T47D (cell line): Measurements from ENCODE around the gene GYS1.
A peak's percentile ranks its signal among the peaks of the same experiment; 100 is the strongest.

Experiments
- DNase-seq, 2 experiments: peaks; one replicate each; pipeline versions ENCODE4 v3.0.0 to v3.0.0-alpha.2; 2011 to 2012; ENCODE audit warnings: low read depth in 1 of 2, low spot score in 1 of 2
- JUND ChIP-seq: IDR thresholded peaks from 2 replicates; pipeline ENCODE4 v1.6.1; 2012; ENCODE audit warnings: low read depth
- in situ Hi-C: cut with HindIII; loops from 2 replicates; pipeline ENCODE4 v1.10.0; 2016; ENCODE audit warnings: low sequenced_read_pairs, low pct_unique_long_range_greater_than_20kb

The GYS1 gene

DNA sequence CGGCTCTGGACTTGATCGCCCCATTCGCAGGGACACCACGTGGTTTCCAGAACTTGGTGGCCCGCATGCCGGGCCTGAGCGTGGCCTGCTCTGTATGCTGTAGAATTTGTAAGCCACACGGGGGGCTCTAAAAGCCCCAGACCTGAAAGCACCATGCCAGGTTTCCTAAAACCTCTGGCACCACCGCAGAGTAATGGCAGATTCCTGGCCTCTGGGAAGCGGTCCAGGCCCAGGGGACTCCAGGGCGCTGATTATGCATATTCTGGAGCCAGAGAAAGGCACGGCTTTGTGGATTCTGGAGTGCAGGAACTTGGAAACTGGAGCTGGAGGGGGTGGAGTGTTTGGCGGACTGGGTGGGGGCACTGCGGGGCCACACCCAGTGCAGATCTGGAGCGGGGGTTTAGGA, 24.3 kb downstream of the GYS1 start:
- TF ChIP-seq JUND: no peak
- in situ Hi-C loops: no loop called here
- no peak for DNase-seq

DNA sequence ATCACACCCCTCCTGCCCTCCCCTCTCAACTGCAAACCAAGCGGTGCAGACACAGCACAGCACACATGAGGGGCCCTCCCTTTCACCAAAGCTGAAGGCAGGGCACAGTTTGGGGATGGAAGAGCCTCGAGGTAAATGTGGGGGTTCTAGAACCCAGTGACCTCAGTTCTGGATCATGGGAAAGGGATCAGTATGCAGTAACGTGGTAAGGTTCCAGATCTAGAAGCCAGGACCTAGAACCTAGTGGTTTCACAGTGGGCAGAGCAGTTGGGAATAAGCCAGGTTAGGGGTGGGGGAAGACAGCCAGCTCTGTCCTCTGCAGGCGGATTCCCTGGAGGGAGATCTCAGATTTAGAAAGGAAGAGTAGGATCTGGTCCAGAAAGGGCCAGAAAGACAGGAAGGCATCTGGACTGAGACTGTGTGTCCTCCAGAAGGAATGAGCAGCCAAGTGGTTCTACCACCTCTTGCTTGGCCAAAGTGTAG, 24.9 kb downstream of the GYS1 start:
- DNase-seq: no peak
- in situ Hi-C loops: no loop called here
- no peak for TF ChIP-seq JUND

DNA sequence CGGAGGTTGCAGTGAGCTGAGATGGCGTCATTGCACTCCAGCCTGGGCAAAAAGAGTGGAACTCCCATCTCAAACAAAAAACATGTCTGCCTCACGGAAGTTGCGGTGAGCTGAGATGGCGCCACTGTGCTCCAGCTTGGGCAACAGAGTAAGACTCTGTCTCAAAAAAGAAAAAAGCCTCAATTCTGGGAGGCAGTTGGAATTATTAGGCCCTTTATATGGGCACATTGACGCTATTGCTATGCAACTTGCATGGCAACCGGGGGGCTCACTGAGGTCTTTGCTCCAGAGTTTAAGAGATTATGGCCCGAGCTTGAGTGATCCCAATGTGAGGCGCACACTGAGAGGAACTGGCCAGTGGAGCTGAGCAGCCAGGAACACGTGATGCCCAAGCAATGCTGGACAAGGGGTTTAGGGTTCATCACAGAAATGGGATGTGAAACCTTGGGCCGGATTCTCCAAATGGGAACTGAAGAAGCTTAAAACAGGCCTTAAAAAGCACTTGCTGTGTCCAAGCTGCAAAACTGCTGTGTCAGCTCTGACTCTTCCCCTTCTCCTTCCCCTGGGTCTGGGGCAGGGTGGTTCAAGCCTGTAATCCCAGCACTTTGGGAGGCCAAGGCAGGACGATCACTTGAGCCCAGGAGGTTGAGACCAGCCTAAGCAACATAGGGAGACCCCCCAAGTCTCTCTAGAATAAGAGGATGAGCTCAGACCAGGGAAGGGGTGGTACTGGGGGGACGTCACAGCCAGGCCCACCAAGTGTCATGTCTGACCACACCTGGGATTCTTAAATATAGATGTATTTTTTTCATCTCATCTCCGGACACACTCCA, 25.5 kb downstream of the GYS1 start:
- DNase-seq: no peak
- no peak for TF ChIP-seq JUND
- in situ Hi-C loops: no loop called here

DNA sequence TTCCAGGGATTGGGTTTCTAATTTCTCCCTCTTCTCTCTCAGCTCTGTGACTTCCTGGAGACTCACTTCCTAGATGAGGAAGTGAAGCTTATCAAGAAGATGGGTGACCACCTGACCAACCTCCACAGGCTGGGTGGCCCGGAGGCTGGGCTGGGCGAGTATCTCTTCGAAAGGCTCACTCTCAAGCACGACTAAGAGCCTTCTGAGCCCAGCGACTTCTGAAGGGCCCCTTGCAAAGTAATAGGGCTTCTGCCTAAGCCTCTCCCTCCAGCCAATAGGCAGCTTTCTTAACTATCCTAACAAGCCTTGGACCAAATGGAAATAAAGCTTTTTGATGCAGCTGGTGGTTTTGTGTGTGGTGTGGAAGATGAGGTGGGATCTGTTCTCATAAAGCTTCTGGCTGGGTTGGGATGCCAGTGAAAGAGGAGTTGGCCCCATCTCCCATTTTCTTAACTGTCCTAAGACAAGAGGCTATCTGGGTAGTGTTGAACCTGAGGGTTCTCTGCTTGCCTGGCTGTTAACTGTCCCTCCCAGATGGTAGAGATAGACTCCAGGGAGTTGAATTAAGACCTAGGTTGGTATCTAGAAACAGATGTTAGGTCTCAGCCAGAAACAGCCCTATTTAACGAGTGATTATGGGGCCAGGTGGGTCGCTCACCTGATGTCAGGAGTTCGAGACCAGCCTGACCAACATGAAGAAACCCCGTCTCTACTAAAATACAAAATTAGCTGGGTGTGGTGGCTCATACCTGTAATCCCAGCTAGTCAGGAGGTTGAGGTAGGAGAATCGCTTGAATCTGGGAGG, 26.4 kb downstream of the GYS1 start:
- in situ Hi-C loops: no loop called here
- no peak for DNase-seq
- TF ChIP-seq JUND: no peak

DNA sequence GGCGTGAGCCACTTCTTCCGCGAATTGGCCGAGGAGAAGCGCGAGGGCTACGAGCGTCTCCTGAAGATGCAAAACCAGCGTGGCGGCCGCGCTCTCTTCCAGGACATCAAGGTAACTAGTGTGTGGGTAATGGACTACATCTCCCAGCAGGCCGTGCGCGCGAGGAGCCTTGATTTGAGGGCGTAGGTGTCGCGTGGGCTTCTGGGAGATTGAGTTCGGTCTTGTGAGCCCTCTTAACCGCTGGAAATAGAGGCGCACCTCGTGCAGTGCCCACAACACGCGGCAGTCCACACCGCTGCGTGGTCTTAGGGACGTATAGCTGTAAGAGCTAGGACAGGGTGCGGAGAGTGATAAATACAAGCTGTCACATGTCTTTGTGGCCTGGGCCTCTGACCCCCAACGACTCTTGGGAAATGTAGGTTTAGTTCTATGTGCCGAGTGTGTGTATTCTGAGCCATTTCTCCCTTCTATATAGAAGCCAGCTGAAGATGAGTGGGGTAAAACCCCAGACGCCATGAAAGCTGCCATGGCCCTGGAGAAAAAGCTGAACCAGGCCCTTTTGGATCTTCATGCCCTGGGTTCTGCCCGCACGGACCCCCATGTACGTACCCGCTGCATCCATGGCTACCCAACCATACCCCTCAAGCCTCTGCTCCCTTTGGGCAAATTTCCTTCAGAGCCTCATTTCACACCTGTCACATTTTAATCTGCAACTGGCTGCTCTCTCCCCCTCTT, 27.1 kb downstream of the GYS1 start:
- in situ Hi-C loops: no loop called here
- peak; percentile 65 to 90 for DNase-seq
- no peak for TF ChIP-seq JUND

DNA sequence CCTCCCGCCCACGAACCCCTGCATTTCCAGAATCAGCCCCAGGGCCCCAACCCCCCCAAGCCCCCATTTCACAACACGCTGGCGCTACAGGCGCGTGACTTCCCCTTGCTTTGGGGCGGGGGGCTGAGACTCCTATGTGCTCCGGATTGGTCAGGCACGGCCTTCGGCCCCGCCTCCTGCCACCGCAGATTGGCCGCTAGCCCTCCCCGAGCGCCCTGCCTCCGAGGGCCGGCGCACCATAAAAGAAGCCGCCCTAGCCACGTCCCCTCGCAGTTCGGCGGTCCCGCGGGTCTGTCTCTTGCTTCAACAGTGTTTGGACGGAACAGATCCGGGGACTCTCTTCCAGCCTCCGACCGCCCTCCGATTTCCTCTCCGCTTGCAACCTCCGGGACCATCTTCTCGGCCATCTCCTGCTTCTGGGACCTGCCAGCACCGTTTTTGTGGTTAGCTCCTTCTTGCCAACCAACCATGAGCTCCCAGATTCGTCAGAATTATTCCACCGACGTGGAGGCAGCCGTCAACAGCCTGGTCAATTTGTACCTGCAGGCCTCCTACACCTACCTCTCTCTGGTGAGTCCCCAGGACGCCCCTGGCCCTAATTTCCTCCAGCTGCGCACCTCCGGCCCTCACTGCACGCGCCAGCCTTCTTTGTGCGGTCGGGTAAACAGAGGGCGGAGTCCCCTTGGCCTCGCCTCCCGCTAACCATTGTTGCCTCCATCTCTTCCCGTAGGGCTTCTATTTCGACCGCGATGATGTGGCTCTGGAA, 27.9 kb downstream of the GYS1 start, which contains the start of gene FTL:
Gene FTL (plus strand): TSS at position 270 of the 766 bp plus-strand sequence. CDS start 199 bp downstream, at position 469.
- no peak for TF ChIP-seq JUND
- in situ Hi-C loops: no loop called here
- DNase-seq: peak; percentile 91 to 96

DNA sequence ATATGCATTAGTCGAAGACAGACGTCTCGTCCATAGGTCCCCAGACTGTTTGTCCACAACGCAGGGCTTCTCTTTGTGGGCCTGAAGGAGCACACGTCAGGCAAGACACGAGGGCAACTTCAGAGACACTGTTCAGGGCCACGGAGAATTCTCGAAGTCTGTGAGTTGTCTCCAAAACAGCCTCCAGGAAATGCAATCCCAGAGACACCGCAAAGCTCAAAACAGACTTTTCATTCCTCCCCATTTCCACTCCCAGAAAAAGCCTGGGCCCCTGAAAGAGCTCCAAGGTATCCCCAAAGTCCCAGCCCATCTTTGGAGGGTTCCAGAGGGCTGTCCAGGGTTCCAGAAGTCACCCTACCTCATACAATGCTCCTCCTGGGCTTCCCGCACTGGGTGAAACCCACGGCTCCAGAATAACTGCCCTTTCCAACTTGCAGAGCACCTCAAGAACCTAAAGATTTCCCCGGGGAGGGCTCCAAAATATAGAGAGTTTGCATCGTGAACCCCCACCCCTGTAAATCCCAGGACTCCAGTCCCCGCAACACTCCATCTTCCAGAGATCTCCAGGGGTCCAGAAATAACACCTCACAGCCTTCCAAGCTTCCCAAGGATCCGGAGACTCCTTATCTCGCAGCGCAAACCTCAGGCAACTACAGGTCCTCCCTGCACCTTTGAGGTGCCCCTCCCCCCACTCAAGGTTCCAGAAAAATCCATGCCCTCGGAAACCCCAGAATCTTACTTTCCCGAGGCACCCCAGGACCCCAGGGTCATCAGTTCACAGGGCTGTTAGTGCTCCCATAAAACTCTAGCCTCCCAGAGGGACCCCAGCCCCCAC, 28.7 kb downstream of the GYS1 start:
- no peak for DNase-seq
- in situ Hi-C loops: no loop called here
- no peak for TF ChIP-seq JUND

DNA sequence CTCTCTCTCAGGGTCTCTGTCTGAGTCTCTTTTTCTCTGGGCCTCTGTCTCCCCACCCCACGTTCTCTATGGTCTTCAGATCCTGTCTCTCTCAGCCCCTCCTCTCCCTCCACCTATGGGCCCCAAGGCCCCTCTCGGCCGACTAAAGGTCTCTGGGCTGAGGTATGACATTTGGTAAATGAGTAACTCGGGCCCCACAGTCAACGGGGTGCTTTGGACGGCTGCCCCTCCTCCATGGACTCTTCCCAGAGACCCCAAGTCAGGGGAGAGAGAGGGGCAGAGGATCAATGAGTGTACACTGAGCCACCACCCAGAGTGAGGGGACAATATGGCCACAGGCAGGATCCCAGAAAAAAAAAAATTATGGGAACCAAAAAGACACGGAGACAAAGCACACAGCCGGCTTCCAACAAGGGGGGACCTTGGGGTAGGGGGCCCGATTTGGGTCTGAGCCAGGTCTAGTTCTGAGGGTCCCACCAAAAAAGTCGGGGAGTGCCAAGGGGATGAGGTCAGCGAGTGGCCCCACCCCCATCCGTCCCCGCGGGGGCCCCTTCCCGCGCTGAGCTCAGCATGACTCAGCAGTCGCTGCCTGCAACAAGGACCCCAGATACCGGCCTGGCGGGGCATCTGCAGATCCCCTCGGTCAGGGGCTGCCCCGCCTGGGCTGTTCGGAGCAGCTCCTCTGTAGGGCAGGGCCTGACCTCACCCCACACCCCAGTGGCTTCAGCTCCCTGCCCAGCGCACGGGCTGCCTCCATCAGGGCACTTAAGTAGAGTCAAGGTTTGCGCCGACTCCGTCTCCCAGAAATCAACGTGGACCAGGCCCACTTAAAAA, 29.5 kb downstream of the GYS1 start:
- in situ Hi-C loops: no loop called here
- no peak for DNase-seq
- no peak for TF ChIP-seq JUND

DNA sequence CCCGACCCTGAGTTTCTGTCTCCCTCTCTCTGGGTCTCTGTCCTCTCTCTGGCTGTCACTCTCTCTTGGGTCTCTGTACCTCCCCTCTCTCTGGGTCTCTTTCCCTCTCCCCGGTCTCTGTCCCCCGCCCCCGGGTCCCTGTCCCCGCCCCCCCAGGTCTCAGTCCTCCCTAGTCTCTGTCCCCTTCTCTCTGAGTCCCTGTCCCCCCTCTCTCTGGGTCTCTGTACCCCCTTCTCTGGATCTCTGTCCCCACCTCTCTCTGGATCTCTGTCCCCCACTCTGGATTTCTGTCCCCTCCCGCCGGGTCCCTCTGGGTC, 30.3 kb downstream of the GYS1 start:
- no peak for DNase-seq
- in situ Hi-C loops: no loop called here
- TF ChIP-seq JUND: no peak

DNA sequence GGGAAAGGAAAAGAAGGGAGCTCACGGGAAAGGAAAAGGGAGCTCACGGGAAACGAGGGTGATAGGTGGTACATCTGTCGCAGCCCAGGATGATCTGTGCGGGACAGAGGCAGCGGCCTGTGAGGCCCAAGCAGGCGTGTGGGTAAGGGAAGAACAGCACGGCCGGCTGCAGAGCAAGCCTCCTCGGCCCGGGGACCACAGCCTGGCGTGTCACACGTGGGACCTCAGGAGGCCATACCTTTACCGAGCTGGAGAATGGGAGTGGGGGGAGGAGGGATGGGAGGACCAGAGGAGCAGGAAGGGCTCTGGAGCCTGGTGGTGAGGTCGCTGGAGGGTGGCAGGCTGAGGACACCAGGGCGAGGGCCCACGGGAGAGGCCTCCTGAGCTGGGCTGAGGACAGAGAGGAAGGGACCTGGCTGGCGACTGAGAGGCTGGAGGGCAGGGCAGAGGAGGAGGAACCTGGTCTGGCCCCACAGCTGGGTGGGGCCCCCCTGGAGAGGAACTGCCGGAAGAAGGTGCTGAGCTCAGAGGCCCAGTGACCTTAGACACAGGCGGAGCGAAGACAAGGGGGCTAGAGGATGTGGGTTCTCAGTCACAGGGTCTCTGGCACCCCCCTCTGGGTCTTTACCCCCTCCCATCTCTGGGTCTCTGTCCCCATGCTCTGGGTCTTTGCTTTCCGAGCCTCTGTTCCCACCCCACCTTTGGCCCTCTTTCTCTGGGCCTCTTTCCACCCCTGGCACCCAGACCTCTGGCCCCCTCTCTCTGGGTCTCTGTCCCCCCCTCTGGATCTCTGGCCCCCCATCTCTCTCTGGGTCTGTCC, 30.9 kb downstream of the GYS1 start:
- in situ Hi-C loops: no loop called here
- TF ChIP-seq JUND: no peak
- DNase-seq: no peak
